BLaER1 (cell line): ENCODE data around the gene ZNF654.
A peak's percentile ranks its signal among the peaks of the same experiment; 100 is the strongest.

Experiments used
- H3K27ac ChIP-seq: shearing (Covaris generic); formaldehyde crosslinking; 2 replicates; pipeline ENCODE4 v1.8.1; 2022
- H3K27me3 ChIP-seq: shearing (Covaris generic); formaldehyde crosslinking; 2 replicates; pipeline ENCODE4 v1.8.1; 2022
- H3K36me3 ChIP-seq: shearing (Covaris generic); formaldehyde crosslinking; 2 replicates; pipeline ENCODE4 v1.8.1; 2022
- H3K4me1 ChIP-seq: shearing (Covaris generic); formaldehyde crosslinking; 2 replicates; pipeline ENCODE4 v1.8.1; 2022
- H3K4me2 ChIP-seq: shearing (Covaris generic); formaldehyde crosslinking; 2 replicates; pipeline ENCODE4 v1.8.1; 2022
- H3K4me3 ChIP-seq: shearing (Covaris generic); formaldehyde crosslinking; 2 replicates; pipeline ENCODE4 v1.8.1; 2022
- H3K9ac ChIP-seq: shearing (Covaris generic); formaldehyde crosslinking; 2 replicates; pipeline ENCODE4 v1.8.1; 2022
- H3K9me3 ChIP-seq: shearing (Covaris generic); formaldehyde crosslinking; 2 replicates; pipeline ENCODE4 v1.8.1; 2022
- H4K20me1 ChIP-seq: shearing (Covaris generic); formaldehyde crosslinking; 2 replicates; pipeline ENCODE4 v1.8.1; 2022
- Cebpa-rat ChIP-seq: shearing (Covaris generic); IDR thresholded peaks from 2 replicates; pipeline ENCODE4 v1.8.1; 2022

The ZNF654 gene

DNA sequence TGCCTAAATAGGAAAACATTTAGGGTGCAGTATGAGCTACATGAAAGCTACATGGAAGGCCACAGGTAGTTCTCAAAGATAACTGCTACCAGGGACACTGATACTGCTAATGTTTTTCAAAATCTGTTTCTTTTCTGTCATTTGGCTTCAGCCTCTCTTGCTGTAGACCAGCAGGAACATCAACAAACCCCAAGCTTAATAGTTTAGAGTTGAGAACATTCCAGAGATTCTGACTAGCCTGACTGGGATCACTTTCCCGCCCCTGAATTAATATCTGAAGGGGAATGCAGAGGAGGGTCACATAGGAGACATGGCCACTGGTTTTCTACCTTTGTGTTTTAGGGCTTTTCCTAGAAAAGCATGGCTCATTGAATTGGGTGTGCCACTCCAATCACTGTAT, 73.8 kb downstream of the ZNF654 start:
- no peaks in the 10 kb centered on the region for H3K9me3 ChIP-seq
- no peaks in the 10 kb centered on the region for H4K20me1 ChIP-seq
- peaks cover 46% of the 10 kb centered on the region for H3K36me3 ChIP-seq
- H3K27ac ChIP-seq, result peak overlapping the region; percentile 12; the same call in 1 of the 2 replicates
- peak overlapping the region; percentile 64; the same call in 1 of the 2 replicates for H3K4me2 ChIP-seq
- no peak overlapping the region for H3K9ac ChIP-seq
- no peaks in the 10 kb centered on the region for H3K27me3 ChIP-seq
- no peak for TF ChIP-seq Cebpa-rat
- no peak overlapping the region for H3K4me3 ChIP-seq
- H3K4me1 ChIP-seq, result peaks cover 52% of the 10 kb centered on the region

DNA sequence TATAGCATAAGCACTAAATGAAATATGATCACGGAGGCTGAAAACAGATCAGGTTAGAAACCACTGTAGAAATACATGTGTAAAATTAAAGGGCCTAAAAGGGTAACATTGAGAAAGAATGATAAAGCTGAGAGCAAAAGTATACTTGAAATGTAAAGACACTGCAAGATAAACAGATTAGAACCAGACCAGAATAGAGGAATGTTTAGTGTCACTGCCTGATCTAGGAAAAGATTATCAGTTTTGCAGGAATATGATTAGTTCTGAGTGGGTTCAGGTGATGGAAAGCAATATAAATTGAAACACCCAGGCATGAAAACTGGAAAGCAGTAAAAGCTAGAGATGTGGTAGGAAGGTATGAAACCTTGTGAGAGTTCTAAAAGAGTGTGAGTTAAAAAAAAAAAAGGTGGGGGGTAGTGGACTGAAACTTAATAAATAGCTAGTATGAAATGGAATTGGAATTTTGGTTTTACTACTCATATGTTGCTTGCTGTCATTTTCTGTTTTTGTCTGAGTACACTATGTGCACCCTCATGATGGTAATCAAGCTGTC, 74.7 kb downstream of the ZNF654 start:
- Histone ChIP-seq H3K36me3 (peaks cover 50% of the 10 kb centered on the region), H3K9me3 (no peaks in the 10 kb centered on the region), H4K20me1 (no peaks in the 10 kb centered on the region), H3K4me2 (no peak overlapping the region), H3K9ac (no peak overlapping the region), H3K27ac (0 out of 2 replicates have a peak overlapping the region, but pooled peaks have one; percentile 12), H3K4me3 (no peak overlapping the region), H3K4me1 (peaks cover 49% of the 10 kb centered on the region), H3K27me3 (no peaks in the 10 kb centered on the region)
- TF ChIP-seq Cebpa-rat, result no peak

DNA sequence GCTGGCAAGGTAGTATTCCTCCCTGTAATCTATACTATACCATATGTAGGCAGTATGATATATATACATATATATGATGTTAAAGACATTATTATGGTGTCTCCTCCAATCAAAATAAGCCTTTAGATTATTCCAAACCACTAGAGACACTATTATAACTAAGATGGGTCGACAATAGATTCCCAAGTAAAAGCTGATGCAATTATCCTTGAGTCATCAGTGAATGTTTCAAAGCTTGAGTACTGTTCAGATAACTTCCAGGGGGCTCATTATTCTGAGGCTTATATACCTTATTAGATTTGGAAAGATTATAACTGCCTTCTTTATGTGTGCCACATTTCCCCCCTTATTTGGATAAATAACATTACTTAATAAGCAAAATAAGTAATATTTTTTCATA, 78.8 kb downstream of the ZNF654 start:
- Histone ChIP-seq H3K4me2 (no peak overlapping the region), H3K27me3 (no peaks in the 10 kb centered on the region), H3K9ac (no peak overlapping the region), H3K9me3 (no peaks in the 10 kb centered on the region), H3K36me3 (peaks cover 77% of the 10 kb centered on the region), H3K27ac (no peak overlapping the region), H3K4me1 (peaks cover 8% of the 10 kb centered on the region), H4K20me1 (no peaks in the 10 kb centered on the region), H3K4me3 (no peak overlapping the region)
- no peak for TF ChIP-seq Cebpa-rat

GRCh38 chr3:88141458-88142083, 82.5 kb downstream of the ZNF654 start:
- H3K27me3 ChIP-seq, result no peaks in the 10 kb centered on the region
- no peaks in the 10 kb centered on the region for H4K20me1 ChIP-seq
- no peaks in the 10 kb centered on the region for H3K4me1 ChIP-seq
- H3K4me2 ChIP-seq, result no peak overlapping the region
- no peaks in the 10 kb centered on the region for H3K9me3 ChIP-seq
- no peak overlapping the region for H3K27ac ChIP-seq
- H3K36me3 ChIP-seq, result peaks cover 53% of the 10 kb centered on the region
- no peak overlapping the region for H3K9ac ChIP-seq
- no peak overlapping the region for H3K4me3 ChIP-seq
- TF ChIP-seq Cebpa-rat, result no peak

DNA sequence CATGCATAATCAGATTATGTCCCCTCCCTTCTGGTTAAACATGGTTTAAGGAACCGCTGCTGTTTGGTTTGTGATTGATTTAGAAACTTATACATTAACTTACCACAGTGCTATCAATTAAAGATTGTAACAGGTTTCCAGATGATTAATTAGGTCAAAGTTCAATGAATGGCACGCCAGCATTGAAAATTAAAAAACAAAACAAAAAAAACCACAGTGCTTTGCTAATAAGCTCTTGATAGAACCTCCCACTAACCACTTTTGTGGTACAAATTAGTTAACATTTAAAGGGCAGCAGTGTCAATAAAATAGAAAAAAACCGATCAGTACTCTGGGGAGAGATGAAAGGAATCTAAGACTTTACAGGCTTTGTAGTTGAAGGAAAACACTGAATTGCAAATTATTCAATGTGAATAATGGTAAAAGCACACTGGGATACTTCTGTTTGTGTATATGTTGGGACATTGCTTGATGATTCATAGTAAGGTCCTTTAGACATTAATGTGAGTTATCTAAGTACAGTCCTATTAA, 83.1 kb downstream of the ZNF654 start:
- Histone ChIP-seq H3K9ac (no peak overlapping the region), H3K27me3 (no peaks in the 10 kb centered on the region), H3K4me2 (no peak overlapping the region), H3K4me3 (no peak overlapping the region), H3K36me3 (peaks cover 47% of the 10 kb centered on the region), H3K4me1 (no peaks in the 10 kb centered on the region), H3K27ac (no peak overlapping the region), H3K9me3 (no peaks in the 10 kb centered on the region), H4K20me1 (no peaks in the 10 kb centered on the region)
- no peak for TF ChIP-seq Cebpa-rat

DNA sequence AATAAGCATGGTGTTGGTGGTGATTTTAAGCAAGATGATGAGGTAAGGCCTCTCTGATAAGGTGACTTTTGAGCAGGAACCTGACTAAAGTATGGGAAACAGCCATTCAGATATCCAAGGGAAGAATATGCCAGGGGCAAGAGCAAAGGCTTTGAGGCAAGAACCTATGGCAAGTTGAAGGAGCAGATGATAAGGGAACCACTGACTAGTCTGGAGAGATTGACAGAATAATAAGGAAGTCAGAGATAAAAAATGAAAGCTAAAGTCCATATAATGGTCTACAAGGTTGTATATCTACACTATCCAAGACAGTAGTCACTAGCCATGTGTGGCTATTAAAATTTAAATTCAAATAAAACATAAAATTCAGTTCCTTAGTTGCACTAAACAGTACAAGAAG, 88.2 kb downstream of the ZNF654 start:
- H3K27me3 ChIP-seq, result no peaks in the 10 kb centered on the region
- no peaks in the 10 kb centered on the region for H3K9me3 ChIP-seq
- H3K27ac ChIP-seq, result no peak overlapping the region
- peaks cover under 1% of the 10 kb centered on the region; the same call in 1 of the 2 replicates for H3K36me3 ChIP-seq
- H4K20me1 ChIP-seq, result peaks cover 11% of the 10 kb centered on the region
- no peak overlapping the region for H3K4me3 ChIP-seq
- no peak overlapping the region for H3K9ac ChIP-seq
- TF ChIP-seq Cebpa-rat, result no peak
- H3K4me2 ChIP-seq, result no peak overlapping the region
- H3K4me1 ChIP-seq, result peaks cover 20% of the 10 kb centered on the region

GRCh38 chr3:88148651-88149050, 89.6 kb downstream of the ZNF654 start:
- Histone ChIP-seq H3K4me2 (peak overlapping the region; percentile 73), H3K36me3 (peaks cover 7% of the 10 kb centered on the region), H3K9ac (peak overlapping the region; percentile 91; the same call in 1 of the 2 replicates), H3K27me3 (no peaks in the 10 kb centered on the region), H4K20me1 (peaks cover 25% of the 10 kb centered on the region), H3K27ac (no peak overlapping the region), H3K4me3 (peak overlapping the region; percentile 88), H3K9me3 (no peaks in the 10 kb centered on the region), H3K4me1 (peaks cover 34% of the 10 kb centered on the region)
- no peak for TF ChIP-seq Cebpa-rat

- TF ChIP-seq Cebpa-rat, result no peak
- Histone ChIP-seq H3K27ac (peak overlapping the region; percentile 91), H3K27me3 (no peaks in the 10 kb centered on the region)
Measured at GRCh38 chr3:88149101-88149508, 90.0 kb downstream of the ZNF654 start.

DNA sequence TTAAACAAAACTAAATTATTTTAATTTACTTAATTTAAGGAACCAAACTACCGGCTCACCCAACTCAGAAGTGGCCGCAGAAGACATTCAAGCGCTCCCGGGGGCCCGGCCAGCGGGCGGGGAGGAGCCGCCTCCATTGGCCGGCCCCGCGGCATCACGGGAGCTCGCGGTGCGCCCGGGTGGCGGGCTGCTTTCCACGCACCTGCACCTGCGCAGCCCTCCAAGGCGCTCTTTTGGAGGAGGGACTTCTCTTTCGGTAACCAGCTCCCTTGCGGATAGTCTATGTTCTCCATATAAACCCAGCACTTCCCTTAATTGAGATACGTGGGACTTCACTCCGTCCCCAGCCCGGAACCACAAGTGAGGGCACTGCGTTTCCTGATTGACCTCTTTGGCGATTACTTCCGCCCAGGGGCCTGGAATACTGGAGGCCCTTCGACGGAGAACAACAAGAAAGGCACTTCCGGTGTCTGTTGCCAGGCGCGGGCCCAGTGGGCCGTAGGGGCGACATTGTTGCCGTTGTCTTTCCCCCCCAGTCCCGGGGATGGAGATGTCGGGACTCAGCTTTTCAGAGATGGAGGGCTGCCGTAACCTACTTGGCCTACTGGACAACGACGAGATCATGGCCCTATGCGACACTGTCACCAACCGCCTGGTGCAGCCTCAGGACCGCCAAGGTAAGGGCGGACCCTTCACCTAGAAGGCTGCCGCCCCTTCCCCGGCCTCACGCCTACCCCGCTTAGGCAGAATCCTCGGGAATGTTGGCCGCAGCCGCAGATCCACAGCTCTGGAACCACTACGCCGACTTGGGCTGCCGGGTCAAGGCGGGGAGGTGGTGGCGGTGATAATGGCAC, 90.7 kb downstream of the ZNF654 start, which contains the start of gene C3orf38:
Gene C3orf38 (plus strand): TSS at position 451 of the 854 bp plus-strand sequence. CDS start 94 bp downstream, at position 545.
- Histone ChIP-seq H3K4me2 (peak within 1 kb of the TSS; percentile 73), H3K4me3 (peak within 1 kb of the TSS; percentile 88), H3K27ac (peak within 1 kb of the TSS; percentile 91), H3K9me3 (no peaks in the 10 kb centered on the region), H4K20me1 (peaks cover 30% of the 10 kb centered on the region), H3K36me3 (peaks cover 18% of the 10 kb centered on the region), H3K9ac (peak within 1 kb of the TSS; percentile 91), H3K27me3 (no peaks in the 10 kb centered on the region), H3K4me1 (peaks cover 34% of the 10 kb centered on the region)
- no peak for TF ChIP-seq Cebpa-rat

More at GRCh38 chr3:88149101-88149508, 90.0 kb downstream of the ZNF654 start:
- Histone ChIP-seq H3K4me3 (peak overlapping the region; percentile 88), H4K20me1 (peaks cover 27% of the 10 kb centered on the region), H3K9me3 (no peaks in the 10 kb centered on the region), H3K36me3 (peaks cover 12% of the 10 kb centered on the region), H3K4me2 (peak overlapping the region; percentile 73), H3K4me1 (peaks cover 34% of the 10 kb centered on the region), H3K9ac (peak overlapping the region; percentile 91)
